ENCODE measurements around the gene CEBPB.

Gene CEBPB

DNA sequence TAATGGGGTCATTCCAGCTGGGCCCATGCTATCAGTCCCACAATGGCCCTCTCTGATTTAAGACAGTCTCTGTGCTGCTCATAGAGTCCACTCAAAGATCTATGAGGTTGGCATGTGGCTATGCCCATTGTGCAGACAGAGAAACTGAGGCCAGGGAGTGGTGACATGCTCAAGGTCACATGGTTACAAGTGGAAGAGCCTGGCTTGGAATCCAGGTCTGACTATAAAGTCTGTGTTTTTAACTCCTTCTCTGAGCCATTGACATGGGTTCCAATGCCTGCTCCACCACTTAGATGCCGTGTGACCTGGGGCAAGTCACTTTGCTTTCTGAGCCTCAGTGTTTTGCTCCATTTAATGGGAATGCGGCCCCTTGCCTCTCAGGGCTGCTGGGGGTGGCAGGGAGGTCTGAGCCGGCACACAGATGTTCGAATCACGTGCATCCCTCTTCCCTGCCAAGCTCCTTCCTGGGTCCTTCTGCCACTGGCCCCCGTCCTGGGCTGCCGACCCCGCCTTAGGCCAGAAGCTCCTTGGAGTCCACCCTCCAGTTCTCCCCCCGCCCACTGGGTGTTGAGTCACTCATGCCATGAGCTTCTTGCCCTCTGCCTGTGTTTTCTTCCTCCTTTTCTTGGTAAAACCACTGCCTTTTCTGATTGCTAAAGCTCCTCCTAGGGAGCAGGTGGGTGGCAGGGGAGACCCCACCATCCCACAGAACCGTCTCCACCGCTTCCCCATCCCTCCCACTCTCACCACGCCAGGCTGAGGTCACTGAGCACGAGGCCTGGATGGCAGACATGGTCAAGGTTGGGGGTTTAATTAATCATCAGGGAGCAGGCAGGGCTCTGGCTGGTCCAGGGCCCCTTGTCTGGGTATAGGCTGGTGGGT is 35.7 kb downstream of the CEBPB start:
- TF ChIP-seq, protein P1, sequence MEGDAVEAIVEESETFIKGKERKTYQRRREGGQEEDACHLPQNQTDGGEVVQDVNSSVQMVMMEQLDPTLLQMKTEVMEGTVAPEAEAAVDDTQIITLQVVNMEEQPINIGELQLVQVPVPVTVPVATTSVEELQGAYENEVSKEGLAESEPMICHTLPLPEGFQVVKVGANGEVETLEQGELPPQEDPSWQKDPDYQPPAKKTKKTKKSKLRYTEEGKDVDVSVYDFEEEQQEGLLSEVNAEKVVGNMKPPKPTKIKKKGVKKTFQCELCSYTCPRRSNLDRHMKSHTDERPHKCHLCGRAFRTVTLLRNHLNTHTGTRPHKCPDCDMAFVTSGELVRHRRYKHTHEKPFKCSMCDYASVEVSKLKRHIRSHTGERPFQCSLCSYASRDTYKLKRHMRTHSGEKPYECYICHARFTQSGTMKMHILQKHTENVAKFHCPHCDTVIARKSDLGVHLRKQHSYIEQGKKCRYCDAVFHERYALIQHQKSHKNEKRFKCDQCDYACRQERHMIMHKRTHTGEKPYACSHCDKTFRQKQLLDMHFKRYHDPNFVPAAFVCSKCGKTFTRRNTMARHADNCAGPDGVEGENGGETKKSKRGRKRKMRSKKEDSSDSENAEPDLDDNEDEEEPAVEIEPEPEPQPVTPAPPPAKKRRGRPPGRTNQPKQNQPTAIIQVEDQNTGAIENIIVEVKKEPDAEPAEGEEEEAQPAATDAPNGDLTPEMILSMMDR (conservative IDR thresholded peaks at IDR 0.05; ENCODE audit: low read length) = no peak
- DNase-seq (ENCODE audit: low read depth) = peak; percentile 70
- H3K4me3 ChIP-seq (ENCODE audit: low read length) = no peak overlapping the region

DNA sequence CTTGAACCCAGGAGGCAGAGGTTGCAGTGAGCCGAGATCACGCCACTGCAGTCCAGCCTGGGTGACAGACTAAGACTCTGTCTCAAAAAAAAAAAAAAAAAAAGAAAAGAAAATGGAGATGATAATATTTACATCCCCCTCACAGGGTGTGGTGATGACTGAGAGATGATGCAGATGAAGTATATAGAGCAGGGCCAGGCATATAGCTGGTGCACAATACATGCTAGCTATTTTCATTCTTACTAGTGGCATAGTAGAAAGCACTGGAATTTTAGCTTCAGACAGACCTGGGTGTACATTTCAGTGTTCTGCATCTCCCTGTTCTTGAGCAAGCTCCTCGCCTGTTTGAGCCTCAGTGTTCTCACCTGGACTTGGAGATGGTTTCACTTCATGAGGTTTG is 36.9 kb downstream of the CEBPB start:
- no peak for DNase-seq (ENCODE audit: low read depth)

DNA sequence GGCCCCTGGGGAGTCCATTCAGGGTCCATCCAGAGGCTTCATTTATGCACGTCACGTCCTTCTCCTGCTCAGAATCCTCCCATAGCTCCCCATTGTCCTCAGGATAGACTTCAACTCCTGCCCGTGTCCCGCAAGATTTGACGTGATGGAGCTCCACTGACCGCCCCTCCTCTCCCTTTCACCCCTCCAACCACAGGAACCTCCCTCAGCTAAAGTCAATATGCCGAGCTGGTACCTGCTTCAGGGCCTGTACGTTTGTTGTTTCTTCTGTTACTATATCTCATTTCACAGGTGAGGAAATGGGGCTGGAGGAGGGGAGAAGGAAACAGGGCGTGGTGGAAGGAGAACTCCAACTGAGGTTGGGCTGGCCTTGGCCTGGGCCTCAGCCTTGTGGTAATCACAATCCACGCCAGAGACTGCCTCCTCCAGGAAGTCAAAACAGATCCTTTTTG is 38.6 kb downstream of the CEBPB start:
- H3K4me3 ChIP-seq (ENCODE audit: low read length) = no peak overlapping the region
- DNase-seq (ENCODE audit: low read depth) = no peak
- TF ChIP-seq, protein P1 (conservative IDR thresholded peaks at IDR 0.05; ENCODE audit: low read length) = no peak

More for the DNA sequence above, 36.9 kb downstream of the CEBPB start:
- TF ChIP-seq, protein P1 (conservative IDR thresholded peaks at IDR 0.05; ENCODE audit: low read length) = no peak
- H3K4me3 ChIP-seq (ENCODE audit: low read length) = no peak overlapping the region

DNA sequence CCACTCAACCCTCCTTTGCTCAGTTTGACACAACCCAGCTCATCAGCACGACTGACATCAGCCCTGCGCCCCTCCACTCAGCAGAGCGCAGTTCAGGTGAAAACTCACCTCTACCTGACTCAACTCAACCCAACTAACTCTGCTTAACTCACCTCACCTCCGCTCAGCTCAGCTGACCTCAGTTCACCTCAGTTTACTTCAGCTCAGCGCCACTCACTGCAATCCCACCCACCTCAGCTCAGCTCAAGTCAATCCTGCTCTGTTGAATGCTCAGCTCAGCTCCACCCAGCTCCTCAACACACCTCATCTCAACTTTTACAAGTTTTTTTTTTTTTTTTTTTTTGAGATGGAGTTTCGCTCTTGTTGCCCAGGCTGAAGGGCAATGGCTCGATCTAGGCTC is 39.6 kb downstream of the CEBPB start:
- DNase-seq (ENCODE audit: low read depth) = no peak
- H3K4me3 ChIP-seq (ENCODE audit: low read length) = no peak overlapping the region
- TF ChIP-seq, protein P1 (conservative IDR thresholded peaks at IDR 0.05; ENCODE audit: low read length) = no peak

DNA sequence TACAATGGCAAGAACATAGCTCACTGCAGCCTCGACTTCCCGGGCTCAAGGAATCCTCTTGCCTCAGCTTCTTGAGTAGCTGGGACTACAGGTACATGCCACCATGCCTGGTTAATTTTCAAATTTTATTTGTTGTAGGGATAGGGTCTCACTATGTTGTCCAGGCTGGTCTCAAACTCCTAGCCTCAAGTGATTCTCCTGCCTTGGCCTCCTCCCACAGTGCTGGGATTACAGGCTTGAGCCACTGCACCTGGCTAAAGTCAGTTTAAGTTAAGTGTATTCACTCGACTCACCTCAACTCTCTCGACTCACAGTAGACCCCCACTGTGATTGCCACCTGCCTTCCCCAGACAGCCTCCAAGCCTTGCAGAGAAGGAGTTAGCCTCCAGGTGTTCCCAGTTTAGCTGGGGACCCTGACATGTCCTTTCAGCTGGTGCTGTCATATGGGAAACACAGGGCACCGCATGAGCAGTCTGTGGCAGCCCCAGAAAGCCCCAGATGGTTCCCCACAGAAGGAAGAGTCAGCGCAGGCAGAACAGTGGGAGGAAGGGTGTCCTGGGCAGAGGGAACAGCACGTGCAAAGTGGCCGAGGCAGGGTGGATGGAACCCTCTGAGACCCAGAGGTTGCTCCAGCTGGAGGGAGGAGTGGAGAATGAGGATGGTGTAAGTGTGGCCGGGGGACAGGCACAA is 40.4 kb downstream of the CEBPB start:
- H3K4me3 ChIP-seq (ENCODE audit: low read length) = no peak overlapping the region
- no peak for DNase-seq (ENCODE audit: low read depth)
- TF ChIP-seq, protein P1 (conservative IDR thresholded peaks at IDR 0.05; ENCODE audit: low read length) = no peak

DNA sequence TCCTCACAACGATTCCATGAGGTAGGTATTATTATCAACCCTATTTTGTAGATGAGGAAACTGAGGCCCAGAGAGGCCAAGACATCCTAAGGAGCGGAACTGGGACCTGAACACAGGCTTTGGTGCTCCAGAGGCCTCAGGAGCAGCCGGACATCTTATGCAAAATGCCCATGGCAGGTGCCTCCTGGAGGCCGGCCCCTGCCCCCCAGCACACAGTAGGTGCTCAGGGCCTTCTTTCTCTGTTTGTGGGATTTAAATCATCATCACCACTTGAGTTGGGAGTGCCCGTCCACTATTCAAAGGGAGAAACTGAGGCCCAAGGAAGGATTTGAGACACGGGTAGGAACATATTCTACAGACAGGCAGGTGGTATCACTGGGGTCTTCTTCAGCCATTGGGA is 41.2 kb downstream of the CEBPB start:
- H3K4me3 ChIP-seq (ENCODE audit: low read length) = no peak overlapping the region
- DNase-seq (ENCODE audit: low read depth) = no peak
- TF ChIP-seq, protein P1 (conservative IDR thresholded peaks at IDR 0.05; ENCODE audit: low read length) = no peak
